ENCODE results near the gene PRKCB.

The PRKCB gene

GRCh38 chr16:24206926-24207325, 371.1 kb downstream of the PRKCB start:
- no peak for DNase-seq
- TF ChIP-seq, protein P1, sequence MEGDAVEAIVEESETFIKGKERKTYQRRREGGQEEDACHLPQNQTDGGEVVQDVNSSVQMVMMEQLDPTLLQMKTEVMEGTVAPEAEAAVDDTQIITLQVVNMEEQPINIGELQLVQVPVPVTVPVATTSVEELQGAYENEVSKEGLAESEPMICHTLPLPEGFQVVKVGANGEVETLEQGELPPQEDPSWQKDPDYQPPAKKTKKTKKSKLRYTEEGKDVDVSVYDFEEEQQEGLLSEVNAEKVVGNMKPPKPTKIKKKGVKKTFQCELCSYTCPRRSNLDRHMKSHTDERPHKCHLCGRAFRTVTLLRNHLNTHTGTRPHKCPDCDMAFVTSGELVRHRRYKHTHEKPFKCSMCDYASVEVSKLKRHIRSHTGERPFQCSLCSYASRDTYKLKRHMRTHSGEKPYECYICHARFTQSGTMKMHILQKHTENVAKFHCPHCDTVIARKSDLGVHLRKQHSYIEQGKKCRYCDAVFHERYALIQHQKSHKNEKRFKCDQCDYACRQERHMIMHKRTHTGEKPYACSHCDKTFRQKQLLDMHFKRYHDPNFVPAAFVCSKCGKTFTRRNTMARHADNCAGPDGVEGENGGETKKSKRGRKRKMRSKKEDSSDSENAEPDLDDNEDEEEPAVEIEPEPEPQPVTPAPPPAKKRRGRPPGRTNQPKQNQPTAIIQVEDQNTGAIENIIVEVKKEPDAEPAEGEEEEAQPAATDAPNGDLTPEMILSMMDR (IDR thresholded peaks at IDR 0.05), result no peak
- no peak overlapping the region for H3K4me3 Mint-ChIP-seq
- H3K4me1 Mint-ChIP-seq, result no peaks in the 10 kb centered on the region
- H3K27me3 Mint-ChIP-seq (ENCODE audit: low read depth, poor library complexity), result peaks cover 20% of the 10 kb centered on the region
- H3K9me3 Mint-ChIP-seq, result peaks cover 3% of the 10 kb centered on the region
- no peak overlapping the region for H3K27ac Mint-ChIP-seq
- H3K36me3 Mint-ChIP-seq (ENCODE audit: low read depth), result no peaks in the 10 kb centered on the region

- TF ChIP-seq, protein P1 (IDR thresholded peaks at IDR 0.05), result no peak
- Mint-ChIP-seq H3K9me3 (no peaks in the 10 kb centered on the region), H3K27me3 (ENCODE audit: low read depth, poor library complexity) (peaks cover 20% of the 10 kb centered on the region), H3K4me3 (no peak overlapping the region), H3K36me3 (ENCODE audit: low read depth) (no peaks in the 10 kb centered on the region), H3K4me1 (no peaks in the 10 kb centered on the region), H3K27ac (no peak overlapping the region)
- DNase-seq, result no peak
Observed at GRCh38 chr16:24208710-24209109, 372.9 kb downstream of the PRKCB start.

- TF ChIP-seq, protein P1 (IDR thresholded peaks at IDR 0.05), result no peak
Observed at GRCh38 chr16:24214992-24215391, 379.2 kb downstream of the PRKCB start.

DNA sequence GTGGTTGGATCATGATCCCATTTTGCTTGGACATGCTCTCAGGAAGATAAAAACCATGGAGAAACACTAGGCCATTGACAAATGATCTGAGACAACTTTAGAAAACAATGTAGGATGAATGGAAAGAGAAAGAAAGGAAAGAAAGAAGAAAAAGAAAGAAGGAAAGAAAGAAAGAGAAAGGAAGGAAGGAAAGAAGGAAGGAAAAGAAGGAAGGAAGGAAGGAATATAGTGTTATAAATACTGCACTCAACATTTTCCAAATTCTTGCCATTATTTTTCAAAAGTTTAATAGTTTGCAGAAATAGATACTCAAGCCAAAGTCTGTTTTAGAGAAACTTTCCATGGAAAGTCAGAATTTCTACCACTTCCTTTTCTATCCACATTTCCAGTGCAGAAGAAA, 381.2 kb downstream of the PRKCB start:
- no peak for DNase-seq
- H3K4me3 Mint-ChIP-seq, result no peak overlapping the region
- H3K36me3 Mint-ChIP-seq (ENCODE audit: low read depth), result no peaks in the 10 kb centered on the region
- H3K4me1 Mint-ChIP-seq, result peaks cover 17% of the 10 kb centered on the region
- peaks cover 15% of the 10 kb centered on the region for H3K27me3 Mint-ChIP-seq (ENCODE audit: low read depth, poor library complexity)
- TF ChIP-seq, protein P1 (IDR thresholded peaks at IDR 0.05), result no peak
- no peak overlapping the region for H3K27ac Mint-ChIP-seq
- no peaks in the 10 kb centered on the region for H3K9me3 Mint-ChIP-seq

More at GRCh38 chr16:24214992-24215391, 379.2 kb downstream of the PRKCB start:
- DNase-seq, result no peak
- Mint-ChIP-seq H3K27ac (no peak overlapping the region), H3K4me3 (no peak overlapping the region), H3K4me1 (peaks cover 17% of the 10 kb centered on the region), H3K27me3 (ENCODE audit: low read depth, poor library complexity) (peaks cover 15% of the 10 kb centered on the region), H3K36me3 (ENCODE audit: low read depth) (no peaks in the 10 kb centered on the region), H3K9me3 (no peaks in the 10 kb centered on the region)

GRCh38 chr16:24217461-24217860, 381.7 kb downstream of the PRKCB start:
- Mint-ChIP-seq H3K9me3 (no peaks in the 10 kb centered on the region), H3K4me1 (peaks cover 17% of the 10 kb centered on the region), H3K36me3 (ENCODE audit: low read depth) (no peaks in the 10 kb centered on the region), H3K27ac (no peak overlapping the region), H3K4me3 (no peak overlapping the region), H3K27me3 (ENCODE audit: low read depth, poor library complexity) (peaks cover 15% of the 10 kb centered on the region)
- TF ChIP-seq, protein P1 (IDR thresholded peaks at IDR 0.05), result no peak
- no peak for DNase-seq

DNA sequence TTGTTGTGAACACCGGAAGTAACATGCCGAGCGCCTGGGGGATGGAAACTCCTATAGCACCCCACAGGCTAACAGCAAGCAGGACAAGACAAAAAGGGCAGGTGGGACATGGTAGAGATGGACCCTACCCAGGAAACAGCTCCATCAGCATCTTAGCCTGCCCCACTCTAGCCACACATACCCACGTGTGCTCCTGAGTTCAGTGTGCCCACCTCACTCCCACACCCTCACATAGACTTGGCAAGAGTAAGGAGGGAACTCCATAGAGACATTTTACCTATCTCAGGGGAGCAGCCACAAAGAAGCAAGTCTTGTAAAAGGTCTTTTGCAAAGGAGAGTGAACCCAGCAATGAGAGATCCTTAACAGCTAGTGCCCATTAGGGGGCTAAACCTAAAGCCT, 382.5 kb downstream of the PRKCB start:
- Mint-ChIP-seq H3K4me3 (no peak overlapping the region), H3K27me3 (ENCODE audit: low read depth, poor library complexity) (peaks cover 15% of the 10 kb centered on the region), H3K4me1 (peaks cover 17% of the 10 kb centered on the region), H3K9me3 (no peaks in the 10 kb centered on the region), H3K36me3 (ENCODE audit: low read depth) (no peaks in the 10 kb centered on the region), H3K27ac (no peak overlapping the region)
- no peak for DNase-seq
- TF ChIP-seq, protein P1 (IDR thresholded peaks at IDR 0.05), result no peak
